GOT3 (cell line): ENCODE measurements around the gene DAPK1.

Source experiments
- DNase-seq: peaks from one replicate; lab custom pipeline; 2025; ENCODE audit warnings: mixed read lengths; lab: John Stamatoyannopoulos, UW

The DAPK1 gene

GRCh38 chr9:87593359-87593980 lies 95.8 kb downstream of the DAPK1 start:
- no peak for DNase-seq

GRCh38 chr9:87594194-87594593 lies 96.5 kb downstream of the DAPK1 start:
- no peak for DNase-seq

GRCh38 chr9:87594662-87595061 lies 97.0 kb downstream of the DAPK1 start:
- no peak for DNase-seq

- DNase-seq = no peak
Observed at GRCh38 chr9:87595610-87596009, 97.9 kb downstream of the DAPK1 start.

- DNase-seq = no peak
Observed at GRCh38 chr9:87596862-87597261, 99.2 kb downstream of the DAPK1 start.

GRCh38 chr9:87597710-87598443 lies 100.2 kb downstream of the DAPK1 start:
- DNase-seq = no peak

GRCh38 chr9:87599901-87600610 lies 102.4 kb downstream of the DAPK1 start:
- DNase-seq = no peak

GRCh38 chr9:87601176-87601575 lies 103.5 kb downstream of the DAPK1 start:
- DNase-seq = no peak

- DNase-seq = no peak
Observed at GRCh38 chr9:87601595-87601994, 103.9 kb downstream of the DAPK1 start.

GRCh38 chr9:87602933-87603643 lies 105.4 kb downstream of the DAPK1 start:
- DNase-seq = no peak

GRCh38 chr9:87603854-87604490 lies 106.3 kb downstream of the DAPK1 start:
- no peak for DNase-seq

GRCh38 chr9:87604886-87605588 lies 107.4 kb downstream of the DAPK1 start:
- no peak for DNase-seq

- no peak for DNase-seq
Observed at GRCh38 chr9:87605676-87606075, 108.0 kb downstream of the DAPK1 start.

- DNase-seq = no peak
Observed at GRCh38 chr9:87606841-87607521, 109.3 kb downstream of the DAPK1 start.

GRCh38 chr9:87607859-87608258 lies 110.2 kb downstream of the DAPK1 start:
- DNase-seq = no peak

GRCh38 chr9:87609002-87609401 lies 111.3 kb downstream of the DAPK1 start:
- DNase-seq = no peak

- DNase-seq = no peak
Observed at GRCh38 chr9:87609486-87609885, 111.8 kb downstream of the DAPK1 start.

- DNase-seq = no peak
Observed at GRCh38 chr9:87610200-87611155, 112.8 kb downstream of the DAPK1 start.

- DNase-seq = no peak
Observed at GRCh38 chr9:87611776-87612175, 114.1 kb downstream of the DAPK1 start.

- no peak for DNase-seq
Observed at GRCh38 chr9:87612536-87612935, 114.9 kb downstream of the DAPK1 start.
